IMR-90 (cell line): ENCODE measurements around the gene MPRIP. TPM values are rescaled to one million over a fixed set of nuclear protein-coding genes. Genes with fewer than 3 reads are reported as not detected.

Source experiments
- ATAC-seq: fragments of 200-7000 bp; cut with Tn5 transposase; 2 replicates; pipeline ENCODE4 v1.9.1; 2020; ENCODE audit warnings: low read depth, mild to moderate bottlenecking, moderate library complexity
- BruUV-seq: library from RNA; stranded (reverse); fragments of 400-500 nt; replicated peaks from 2 replicates; lab custom pipeline; 2021; lab: Mats Ljungman, UMichigan
- CTCF ChIA-PET: fragments of 300-600 bp; formaldehyde crosslinking; extraction: SDS; loops from one replicate; lab custom pipeline; 2021; ENCODE audit warnings: antibody characterized with exemption; lab: Yijun Ruan, JAX
- POLR2A ChIA-PET: fragments of 300-600 bp; sonication (Branson Sonifier 250); formaldehyde crosslinking; loops from one replicate; lab custom pipeline; 2022; ENCODE audit warnings: antibody characterized with exemption; ENCODE audit not compliant: unreplicated experiment; lab: Charles Lee
- DNase-seq: peaks from one replicate; pipeline ENCODE4 v3.0.0; 2013
- H2AFZ ChIP-seq: replicated peaks from 2 replicates; pipeline ENCODE3; 2013; ENCODE audit warnings: low read length, mild to moderate bottlenecking; ENCODE audit not compliant: poor library complexity
- H2AK5ac ChIP-seq: 2 replicates; pipeline ENCODE4 v1.6.1; 2013; ENCODE audit warnings: low read depth, low read length, inconsistent platforms
- H2AK9ac ChIP-seq: replicated peaks from 2 replicates; pipeline ENCODE3; 2013; ENCODE audit warnings: mild to moderate bottlenecking, low read depth, low read length, moderate library complexity; ENCODE audit not compliant: poor library complexity
- H2BK120ac ChIP-seq: 2 replicates; pipeline ENCODE4 v1.6.1; 2013; ENCODE audit warnings: low read depth, low read length, inconsistent platforms
- H2BK15ac ChIP-seq: 3 replicates; pipeline ENCODE4 v1.6.1; 2013; ENCODE audit warnings: low read depth, low read length, inconsistent platforms
- H2BK20ac ChIP-seq: 2 replicates; pipeline ENCODE4 v1.6.1; 2013; ENCODE audit warnings: low read depth, mild to moderate bottlenecking, inconsistent platforms, low read length, moderate library complexity
- H2BK5ac ChIP-seq: 2 replicates; pipeline ENCODE4 v1.6.1; 2013; ENCODE audit warnings: mild to moderate bottlenecking, low read depth, low read length, inconsistent platforms; ENCODE audit not compliant: poor library complexity, severe bottlenecking
- H3K14ac ChIP-seq: replicated peaks from 2 replicates; pipeline ENCODE4 v1.6.1; 2013; ENCODE audit warnings: low read depth, low read length, inconsistent platforms
- H3K18ac ChIP-seq: 2 replicates; pipeline ENCODE4 v1.6.1; 2013; ENCODE audit warnings: low read depth, low read length, control low read depth
- H3K23ac ChIP-seq: 2 replicates; pipeline ENCODE4 v1.6.1; 2013; ENCODE audit warnings: low read depth, low read length, inconsistent platforms
- H3K27ac ChIP-seq: 2 replicates; pipeline ENCODE4 v1.5.1; 2013; ENCODE audit warnings: mild to moderate bottlenecking, control low read depth, low read length; ENCODE audit not compliant: insufficient read depth
- H3K27me3 ChIP-seq: 2 replicates; pipeline ENCODE4 v1.6.1; 2013; ENCODE audit warnings: low read length; ENCODE audit not compliant: control insufficient read depth, insufficient read depth
- H3K36me3 ChIP-seq: 2 replicates; pipeline ENCODE4 v1.6.1; 2013; ENCODE audit warnings: low read length, mixed read lengths; ENCODE audit not compliant: control insufficient read depth, insufficient read depth
- H3K4ac ChIP-seq: 2 replicates; pipeline ENCODE4 v1.6.1; 2013; ENCODE audit warnings: low read depth, low read length, inconsistent platforms
- H3K4me1 ChIP-seq: 2 replicates; pipeline ENCODE4 v1.6.1; 2013; ENCODE audit warnings: low read length, mixed read lengths; ENCODE audit not compliant: control insufficient read depth, insufficient read depth
- H3K4me2 ChIP-seq: 2 replicates; pipeline ENCODE4 v1.6.1; 2013; ENCODE audit warnings: low read depth, mild to moderate bottlenecking, control low read depth, low read length, moderate library complexity
- H3K4me3 ChIP-seq: 2 replicates; pipeline ENCODE4 v1.5.1; 2013; ENCODE audit warnings: low read depth, mild to moderate bottlenecking, control low read depth, low read length, moderate library complexity; ENCODE audit not compliant: insufficient read depth
- H3K56ac ChIP-seq: 2 replicates; pipeline ENCODE4 v1.6.1; 2013; ENCODE audit warnings: low read length, inconsistent platforms; ENCODE audit not compliant: insufficient read depth; ENCODE audit errors: extremely low read depth
- H3K79me1 ChIP-seq, 2 experiments: 2 replicates each; pipeline ENCODE4 v1.6.1; 2013; ENCODE audit warnings: low read length in 2 of 2, inconsistent platforms in 1 of 2, low read depth in 1 of 2
- H3K9ac ChIP-seq: 2 replicates; pipeline ENCODE4 v1.6.1; 2013; ENCODE audit warnings: low read depth, low read length, control low read depth
- H3K9me1 ChIP-seq: 2 replicates; pipeline ENCODE4 v1.6.1; 2013; ENCODE audit warnings: low read length, inconsistent platforms; ENCODE audit not compliant: insufficient read depth
- H3K9me3 ChIP-seq: 2 replicates; pipeline ENCODE4 v1.6.1; 2013; ENCODE audit warnings: low read length; ENCODE audit not compliant: control insufficient read depth, insufficient read depth
- H4K20me1 ChIP-seq: 2 replicates; pipeline ENCODE4 v1.6.1; 2013; ENCODE audit warnings: low read length, inconsistent platforms; ENCODE audit not compliant: insufficient read depth
- H4K5ac ChIP-seq: 2 replicates; pipeline ENCODE4 v1.6.1; 2013; ENCODE audit warnings: mild to moderate bottlenecking, low read depth, low read length, control low read depth
- H4K8ac ChIP-seq, 2 experiments: 2 replicates each; pipeline ENCODE4 v1.6.1; 2013; ENCODE audit warnings: low read depth in 2 of 2, low read length in 2 of 2, control low read depth in 1 of 2, inconsistent platforms in 1 of 2
- H4K91ac ChIP-seq: 2 replicates; pipeline ENCODE4 v1.6.1; 2013; ENCODE audit warnings: low read depth, low read length, inconsistent platforms; ENCODE audit not compliant: insufficient read depth
- BHLHE40 ChIP-seq: fragments of 150-350 bp; IDR thresholded peaks from 2 replicates; pipeline ENCODE4 v1.6.1; 2016; ENCODE audit warnings: mild to moderate bottlenecking, low read depth, low read length
- CEBPB ChIP-seq: IDR thresholded peaks from 2 replicates; pipeline ENCODE4 v1.6.1; 2012; ENCODE audit warnings: low read depth, low read length, improper control_type of control experiment
- CHD1 ChIP-seq: IDR thresholded peaks from 2 replicates; pipeline ENCODE4 v1.6.1; 2012; ENCODE audit warnings: low read depth, low read length, improper control_type of control experiment
- ELK1 ChIP-seq: fragments of 150-350 bp; IDR thresholded peaks from 2 replicates; pipeline ENCODE4 v1.6.1; 2016; ENCODE audit warnings: low read depth, mild to moderate bottlenecking, low read length, moderate library complexity, borderline replicate concordance
- MAFK ChIP-seq: IDR thresholded peaks from 2 replicates; pipeline ENCODE4 v1.6.1; 2012; ENCODE audit warnings: low read depth, low read length, improper control_type of control experiment
- MAZ ChIP-seq: IDR thresholded peaks from 2 replicates; pipeline ENCODE4 v1.6.1; 2012; ENCODE audit warnings: low read depth, mild to moderate bottlenecking, low read length, improper control_type of control experiment, moderate library complexity, borderline replicate concordance
- MXI1 ChIP-seq: IDR thresholded peaks from 2 replicates; pipeline ENCODE4 v1.6.1; 2012; ENCODE audit warnings: low read depth, mild to moderate bottlenecking, low read length, moderate library complexity, borderline replicate concordance
- POLR2A ChIP-seq: IDR thresholded peaks from 2 replicates; pipeline ENCODE4 v1.6.1; 2012; ENCODE audit warnings: mild to moderate bottlenecking, low read depth, low read length
- RCOR1 ChIP-seq: IDR thresholded peaks from 2 replicates; pipeline ENCODE4 v1.6.1; 2012; ENCODE audit warnings: mild to moderate bottlenecking, low read length, improper control_type of control experiment; ENCODE audit not compliant: insufficient replicate concordance
- RFX5 ChIP-seq: IDR thresholded peaks from 2 replicates; pipeline ENCODE4 v1.8.0; 2012; ENCODE audit warnings: low read depth, mild to moderate bottlenecking, low read length, moderate library complexity
- SMC3 ChIP-seq: fragments of 150-350 bp; IDR thresholded peaks from 2 replicates; pipeline ENCODE4 v1.6.1; 2016; ENCODE audit warnings: low read depth, mild to moderate bottlenecking, antibody characterized with exemption, low read length, moderate library complexity
- WGBS, 2 experiments: methylation state at CpG; one replicate each; pipeline versions ENCODE4 v1.1.5 to v1.1.7; 2013; ENCODE audit warnings: missing lambda C conversion rate in 2 of 2; ENCODE audit not compliant: insufficient read length in 1 of 2; ENCODE audit errors: extremely low coverage in 2 of 2; 5-methylcytosine and 5-hydroxymethylcytosine counted together
- dilution Hi-C: fragments of 300-500 bp; cut with HindIII; formaldehyde crosslinking; loops from one replicate; pipeline ENCODE4 v1.14.3; 2018; ENCODE audit warnings: low sequenced_read_pairs; ENCODE audit not compliant: unreplicated experiment
- in situ Hi-C: fragments of 300-500 bp; cut with MboI; formaldehyde crosslinking; loops from 3 replicates; pipeline ENCODE4 v1.14.3; 2019; ENCODE audit warnings: low sequenced_read_pairs, inconsistent platforms, mixed read lengths
- intact Hi-C: fragments of 100-400 bp; cut with micrococcal nuclease; formaldehyde crosslinking; loops from 2 replicates; pipeline ENCODE4 v1.10.0; 2022
- polyA plus RNA-seq, 3 experiments: library from polyadenylated mRNA; depleted of rRNA; stranded (reverse); fragments of >200 nt; gene quantifications; 2 replicates each; pipeline ENCODE4 v1.2.3, GENCODE V29; 2012; ENCODE audit warnings: low replicate concordance in 1 of 3
- total RNA-seq: library from RNA; depleted of rRNA; stranded (reverse); fragments of >200 nt; gene quantifications from 2 replicates; pipeline ENCODE4 v1.2.3, GENCODE V29; 2012
- TF ChIP-seq, protein P1 (sequence below): fragments of 150-350 bp; IDR thresholded peaks from 2 replicates; pipeline ENCODE4 v1.6.1; 2017; ENCODE audit warnings: mild to moderate bottlenecking, antibody characterized with exemption, low read length, low read depth
- TF ChIP-seq, protein P2 (sequence below): conservative IDR thresholded peaks from 2 replicates; pipeline ENCODE4 v1.5.1; 2012; ENCODE audit warnings: mild to moderate bottlenecking, low read depth, low read length, improper control_type of control experiment

Gene MPRIP
- total and polyA plus RNA-seq, 2 of the 4 experiments (the other 2 are of a cell fraction), result 111 to 149 TPM

GRCh38 chr17:17186051-17186450 lies 143.8 kb downstream of the MPRIP start:
- no peak overlapping the region for H2AFZ ChIP-seq
- H4K20me1 ChIP-seq, result no peaks in the 10 kb centered on the region
- ATAC-seq (no peak), DNase-seq (peak; percentile 12)
- H2BK120ac ChIP-seq, result no peak overlapping the region
- H3K27me3 ChIP-seq, result no peaks in the 10 kb centered on the region
- peaks cover 0 to 24% of the 10 kb centered on the region in 2 experiments; a peak in 3 of 4 replicates for H3K79me1 ChIP-seq
- CTCF ChIA-PET, result no interaction called here
- no peak overlapping the region for H3K9ac ChIP-seq
- TF ChIP-seq MXI1 (no peak), SMC3 (no peak), POLR2A (no peak), CHD1 (no peak), CEBPB (no peak), RFX5 (no peak), MAFK (no peak), BHLHE40 (no peak), RCOR1 (no peak), ELK1 (no peak), MAZ (no peak)
- TF ChIP-seq, protein P1, sequence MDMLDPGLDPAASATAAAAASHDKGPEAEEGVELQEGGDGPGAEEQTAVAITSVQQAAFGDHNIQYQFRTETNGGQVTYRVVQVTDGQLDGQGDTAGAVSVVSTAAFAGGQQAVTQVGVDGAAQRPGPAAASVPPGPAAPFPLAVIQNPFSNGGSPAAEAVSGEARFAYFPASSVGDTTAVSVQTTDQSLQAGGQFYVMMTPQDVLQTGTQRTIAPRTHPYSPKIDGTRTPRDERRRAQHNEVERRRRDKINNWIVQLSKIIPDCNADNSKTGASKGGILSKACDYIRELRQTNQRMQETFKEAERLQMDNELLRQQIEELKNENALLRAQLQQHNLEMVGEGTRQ, result no peak
- TF ChIP-seq, protein P2, sequence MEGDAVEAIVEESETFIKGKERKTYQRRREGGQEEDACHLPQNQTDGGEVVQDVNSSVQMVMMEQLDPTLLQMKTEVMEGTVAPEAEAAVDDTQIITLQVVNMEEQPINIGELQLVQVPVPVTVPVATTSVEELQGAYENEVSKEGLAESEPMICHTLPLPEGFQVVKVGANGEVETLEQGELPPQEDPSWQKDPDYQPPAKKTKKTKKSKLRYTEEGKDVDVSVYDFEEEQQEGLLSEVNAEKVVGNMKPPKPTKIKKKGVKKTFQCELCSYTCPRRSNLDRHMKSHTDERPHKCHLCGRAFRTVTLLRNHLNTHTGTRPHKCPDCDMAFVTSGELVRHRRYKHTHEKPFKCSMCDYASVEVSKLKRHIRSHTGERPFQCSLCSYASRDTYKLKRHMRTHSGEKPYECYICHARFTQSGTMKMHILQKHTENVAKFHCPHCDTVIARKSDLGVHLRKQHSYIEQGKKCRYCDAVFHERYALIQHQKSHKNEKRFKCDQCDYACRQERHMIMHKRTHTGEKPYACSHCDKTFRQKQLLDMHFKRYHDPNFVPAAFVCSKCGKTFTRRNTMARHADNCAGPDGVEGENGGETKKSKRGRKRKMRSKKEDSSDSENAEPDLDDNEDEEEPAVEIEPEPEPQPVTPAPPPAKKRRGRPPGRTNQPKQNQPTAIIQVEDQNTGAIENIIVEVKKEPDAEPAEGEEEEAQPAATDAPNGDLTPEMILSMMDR, result no peak
- no peak overlapping the region for H2AK5ac ChIP-seq
- BruUV-seq, result no TSS peak
- no peak overlapping the region for H3K4me3 ChIP-seq
- H3K4me2 ChIP-seq, result no peak overlapping the region
- intact Hi-C loops (no loop called here), dilution Hi-C loops (no loop called here), in situ Hi-C loops (no loop called here)
- H3K23ac ChIP-seq, result no peak overlapping the region
- POLR2A ChIA-PET, result no interaction called here
- peaks cover 13% of the 10 kb centered on the region for H3K4me1 ChIP-seq
- H3K36me3 ChIP-seq, result peaks cover 41% of the 10 kb centered on the region
- H3K9me1 ChIP-seq, result peaks cover 12% of the 10 kb centered on the region
- H3K18ac ChIP-seq, result no peak overlapping the region
- H2BK20ac ChIP-seq, result no peak overlapping the region
- H3K27ac ChIP-seq, result no peak overlapping the region
- H4K8ac ChIP-seq, result no peak overlapping the region
- no peak overlapping the region for H3K14ac ChIP-seq
- no CpG with 5 or more reads among the region's 3 CpGs for WGBS, 2 experiments
- H4K91ac ChIP-seq, result no peak overlapping the region
- no peak overlapping the region for H4K5ac ChIP-seq
- H2BK5ac ChIP-seq, result no peak overlapping the region
- H3K56ac ChIP-seq, result no peak overlapping the region
- H3K4ac ChIP-seq, result no peak overlapping the region
- H2AK9ac ChIP-seq, result no peak overlapping the region
- H3K9me3 ChIP-seq, result no peaks in the 10 kb centered on the region
- no peak overlapping the region for H2BK15ac ChIP-seq
